H7 (cell line): ENCODE data around the gene GDAP1L1. TPM values are rescaled to one million over a fixed set of nuclear protein-coding genes. Genes with fewer than 3 reads are reported as not detected.

Source experiments
- DNase-seq: peaks from one replicate; pipeline ENCODE4 v3.0.0; 2012
- H3K27me3 ChIP-seq: 2 replicates; pipeline ENCODE4 v1.6.0; 2011; ENCODE audit warnings: mild to moderate bottlenecking, low read length; ENCODE audit not compliant: control insufficient read depth, insufficient read depth
- H3K36me3 ChIP-seq: replicated peaks from 2 replicates; pipeline ENCODE4 v1.5.1; 2011; ENCODE audit warnings: low read length; ENCODE audit not compliant: control insufficient read depth, insufficient read depth
- H3K4me3 ChIP-seq: 2 replicates; pipeline ENCODE4 v1.5.1; 2011; ENCODE audit warnings: low read depth, mild to moderate bottlenecking, control low read depth, low read length, moderate library complexity; ENCODE audit not compliant: insufficient read depth
- total RNA-seq: library from RNA; depleted of rRNA; stranded (reverse); fragments of >200 nt; shearing (Covaris generic); gene quantifications from 2 replicates; pipeline ENCODE4 v1.2.3, GENCODE V29; 2014; rRNA removed

The GDAP1L1 gene
- 6.1 and 6.8 TPM in 2 replicates for total RNA-seq

DNA sequence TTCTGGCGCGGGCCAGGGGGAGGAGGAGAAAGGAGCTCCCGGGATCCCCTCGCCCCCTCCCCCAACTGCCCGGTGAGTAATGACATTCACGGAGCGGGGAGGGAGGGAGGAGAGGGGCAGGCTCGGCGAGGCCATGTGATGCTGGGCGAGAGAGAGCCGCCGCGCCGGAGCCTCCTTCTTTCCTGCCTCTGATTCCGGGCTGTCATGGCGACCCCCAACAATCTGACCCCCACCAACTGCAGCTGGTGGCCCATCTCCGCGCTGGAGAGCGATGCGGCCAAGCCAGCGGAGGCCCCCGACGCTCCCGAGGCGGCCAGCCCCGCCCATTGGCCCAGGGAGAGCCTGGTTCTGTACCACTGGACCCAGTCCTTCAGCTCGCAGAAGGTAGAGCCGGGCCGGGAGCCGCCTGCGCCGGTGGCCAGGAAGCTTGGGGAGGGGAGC, at the start of gene GDAP1L1:
TSS of gene GDAP1L1 (plus strand) at position 178 of the 441 bp plus-strand sequence. CDS start at position 205, 27 bp downstream.
- Histone ChIP-seq H3K27me3 (peaks cover 13% of the 10 kb centered on the region), H3K4me3 (peak within 1 kb of the TSS; percentile 63), H3K36me3 (no peaks in the 10 kb centered on the region)
- peak; percentile 95 for DNase-seq

GRCh38 chr20:44198872-44199271, 48.2 kb upstream of the GDAP1L1 start:
- no peak overlapping the region for H3K4me3 ChIP-seq
- DNase-seq = no peak
- H3K27me3 ChIP-seq = no peaks in the 10 kb centered on the region
- H3K36me3 ChIP-seq = peaks cover 25% of the 10 kb centered on the region

GRCh38 chr20:44199877-44200276, 47.2 kb upstream of the GDAP1L1 start:
- Histone ChIP-seq H3K36me3 (peaks cover 25% of the 10 kb centered on the region), H3K27me3 (no peaks in the 10 kb centered on the region), H3K4me3 (no peak overlapping the region)
- DNase-seq = no peak

DNA sequence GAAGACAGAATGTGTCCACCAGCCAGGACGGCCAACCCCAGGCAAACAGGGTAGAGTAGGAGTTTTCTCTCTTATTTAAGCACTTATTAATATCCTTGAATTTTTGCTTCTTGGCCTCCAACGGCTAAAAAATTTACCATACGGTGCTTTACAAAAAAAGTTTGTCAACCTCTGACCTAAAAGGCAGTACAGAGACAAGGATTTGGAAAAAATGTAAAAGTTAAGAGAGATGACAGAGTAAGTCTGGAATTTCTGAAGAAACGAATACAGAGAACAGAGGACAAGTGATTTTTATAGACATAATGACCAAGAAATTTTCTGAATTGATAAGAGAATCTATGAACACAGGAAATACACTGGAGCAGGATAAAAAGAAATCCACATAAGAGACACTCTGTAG, 46.7 kb upstream of the GDAP1L1 start:
- no peak for DNase-seq
- Histone ChIP-seq H3K4me3 (no peak overlapping the region), H3K27me3 (no peaks in the 10 kb centered on the region), H3K36me3 (peaks cover 25% of the 10 kb centered on the region)

DNA sequence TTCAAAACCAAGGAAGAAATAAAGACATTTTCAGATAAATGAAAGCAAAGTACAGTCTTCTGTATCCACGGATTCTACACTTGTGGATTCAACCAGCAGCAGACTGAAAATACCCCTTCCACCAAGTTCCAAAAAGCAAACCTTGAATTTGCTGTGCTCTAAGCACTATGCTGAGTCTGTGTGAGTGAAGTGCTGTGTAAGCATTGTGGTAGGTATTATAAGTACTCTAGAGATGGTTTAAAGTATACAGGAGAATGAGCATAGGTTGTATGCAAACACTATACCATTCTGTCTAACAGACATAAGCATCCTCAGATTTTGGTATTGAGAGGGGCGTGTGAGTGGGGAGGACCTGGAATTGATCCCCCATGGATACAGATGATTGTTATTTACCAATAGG, 46.1 kb upstream of the GDAP1L1 start:
- peaks cover 25% of the 10 kb centered on the region for H3K36me3 ChIP-seq
- DNase-seq = no peak
- no peaks in the 10 kb centered on the region for H3K27me3 ChIP-seq
- no peak overlapping the region for H3K4me3 ChIP-seq

GRCh38 chr20:44203161-44203560, 43.9 kb upstream of the GDAP1L1 start:
- Histone ChIP-seq H3K4me3 (no peak overlapping the region), H3K36me3 (peaks cover 13% of the 10 kb centered on the region), H3K27me3 (no peaks in the 10 kb centered on the region)
- no peak for DNase-seq

DNA sequence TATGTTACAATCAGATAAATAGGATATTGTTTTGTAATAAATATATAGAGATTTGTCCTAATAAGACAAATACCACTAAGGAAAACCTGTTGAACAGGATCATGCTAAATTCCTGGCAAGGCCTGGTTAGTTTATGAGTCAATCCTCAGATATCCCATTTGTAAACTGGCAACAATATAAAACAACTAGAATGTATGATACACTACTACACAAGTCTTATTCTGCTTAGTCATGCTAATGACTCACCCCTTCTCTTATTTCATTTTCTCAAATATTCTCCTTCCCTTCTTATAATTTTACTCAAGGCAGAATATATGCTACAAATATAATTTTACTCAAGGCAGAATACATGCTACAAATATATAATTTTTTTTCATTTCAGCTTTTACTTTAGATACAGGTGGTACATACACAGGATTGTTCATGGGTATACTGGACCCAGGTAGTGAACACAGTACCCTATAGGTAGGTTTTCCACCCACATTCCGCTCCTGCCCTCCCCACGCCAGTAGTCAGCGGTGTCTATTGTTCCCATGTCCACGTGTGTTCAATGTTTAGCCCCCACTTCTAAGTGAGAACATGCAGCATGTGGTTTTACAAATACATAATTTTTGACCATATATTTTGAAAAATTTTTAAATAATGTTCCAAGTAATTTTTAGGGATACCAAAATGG, 42.8 kb upstream of the GDAP1L1 start:
- Histone ChIP-seq H3K27me3 (no peaks in the 10 kb centered on the region), H3K4me3 (no peak overlapping the region), H3K36me3 (peaks cover 9% of the 10 kb centered on the region)
- no peak for DNase-seq

GRCh38 chr20:44204832-44205215, 42.3 kb upstream of the GDAP1L1 start:
- no peak for DNase-seq
- Histone ChIP-seq H3K36me3 (peaks cover 6% of the 10 kb centered on the region), H3K27me3 (no peaks in the 10 kb centered on the region), H3K4me3 (no peak overlapping the region)

DNA sequence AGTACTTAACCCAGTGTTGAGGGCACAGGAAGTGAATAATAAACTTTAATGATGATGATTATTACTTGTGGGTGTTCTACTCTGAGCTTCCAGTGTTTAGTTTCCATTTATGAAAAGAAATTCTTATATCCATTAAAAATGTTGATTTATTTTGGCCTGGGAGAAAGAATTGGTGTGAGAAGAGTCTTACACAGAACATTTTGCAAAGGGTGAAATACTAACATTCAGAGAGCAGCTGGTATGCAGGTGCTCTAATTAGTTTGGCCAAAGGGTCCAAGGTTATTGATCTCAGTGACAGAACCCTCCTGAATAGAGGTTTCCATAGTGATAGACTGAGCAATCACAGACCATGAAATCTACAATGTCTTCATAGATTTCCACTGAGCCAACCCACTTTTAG, 41.0 kb upstream of the GDAP1L1 start:
- H3K36me3 ChIP-seq = peaks cover 3% of the 10 kb centered on the region
- no peak overlapping the region for H3K4me3 ChIP-seq
- H3K27me3 ChIP-seq = no peaks in the 10 kb centered on the region
- DNase-seq = no peak

GRCh38 chr20:44207126-44207723, 39.9 kb upstream of the GDAP1L1 start:
- no peak for DNase-seq
- Histone ChIP-seq H3K36me3 (peaks cover 3% of the 10 kb centered on the region), H3K4me3 (no peak overlapping the region), H3K27me3 (no peaks in the 10 kb centered on the region)

- Histone ChIP-seq H3K27me3 (no peaks in the 10 kb centered on the region), H3K36me3 (no peaks in the 10 kb centered on the region; the same call in none of the 2 replicates), H3K4me3 (no peak overlapping the region)
- no peak for DNase-seq
These were observed 38.9 kb upstream of the GDAP1L1 start for GRCh38 chr20:44208165-44208564.

DNA sequence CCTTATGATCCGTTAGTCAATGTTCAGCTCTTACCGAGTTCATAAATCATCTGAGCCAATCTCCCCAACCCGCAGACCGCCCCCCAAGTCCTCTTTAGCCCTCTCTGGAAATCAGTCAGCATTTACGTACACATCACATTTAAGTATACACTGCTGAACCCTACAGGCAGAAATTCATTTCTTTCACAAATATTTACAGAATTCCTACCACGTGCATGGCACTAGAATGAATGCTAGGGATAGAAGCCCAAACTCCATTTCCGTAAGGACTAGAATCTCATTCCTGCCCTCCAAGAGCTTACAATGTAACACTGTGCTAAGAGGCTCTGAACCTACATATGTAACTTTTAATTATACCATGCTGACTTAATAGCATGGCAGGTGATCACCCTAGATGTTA, 38.3 kb upstream of the GDAP1L1 start:
- Histone ChIP-seq H3K27me3 (no peaks in the 10 kb centered on the region), H3K4me3 (no peak overlapping the region), H3K36me3 (no peaks in the 10 kb centered on the region; the same call in none of the 2 replicates)
- no peak for DNase-seq

DNA sequence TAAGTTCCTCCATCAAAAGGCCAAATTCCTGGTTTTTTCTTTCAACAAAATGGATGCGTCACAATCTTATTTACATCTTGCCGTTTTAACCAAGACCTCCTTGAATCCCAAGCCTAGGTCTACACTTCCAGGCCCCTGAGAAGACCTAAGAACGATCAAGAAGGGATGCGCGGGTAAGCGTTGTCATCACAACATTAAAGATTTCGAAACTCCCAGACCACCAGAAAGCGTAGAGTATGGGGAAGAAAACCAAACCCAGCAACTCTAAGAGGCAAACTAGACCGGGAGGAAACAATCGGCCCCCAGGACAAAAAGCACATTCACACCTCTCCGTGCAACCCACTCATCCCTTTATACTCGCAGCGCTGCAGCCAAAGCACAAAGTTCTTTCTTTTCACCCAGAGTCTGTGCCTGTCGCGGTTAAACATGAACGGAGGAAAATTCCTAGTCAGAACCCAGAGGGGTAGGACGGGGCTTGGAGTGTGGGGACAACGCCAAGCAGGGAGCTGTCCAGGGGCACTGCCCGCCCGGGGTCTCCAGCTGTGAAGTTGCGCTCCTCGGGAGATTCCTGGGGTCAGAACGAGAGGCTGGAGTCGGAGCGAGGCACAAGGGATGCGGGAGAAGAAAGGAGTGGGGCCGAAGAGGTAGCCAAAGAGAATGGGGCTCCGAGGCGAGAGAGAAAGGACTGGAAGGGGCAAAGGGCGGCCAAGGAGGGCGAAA, 37.3 kb upstream of the GDAP1L1 start:
- Histone ChIP-seq H3K4me3 (peak overlapping the region; percentile 97), H3K27me3 (no peaks in the 10 kb centered on the region), H3K36me3 (no peaks in the 10 kb centered on the region; the same call in none of the 2 replicates)
- peak; percentile 39 for DNase-seq

- peak within 1 kb of the TSS; percentile 97 for H3K4me3 ChIP-seq
- no peaks in the 10 kb centered on the region; the same call in none of the 2 replicates for H3K36me3 ChIP-seq
- peak; percentile 100 for DNase-seq
- no peaks in the 10 kb centered on the region for H3K27me3 ChIP-seq
These were observed 36.5 kb upstream of the GDAP1L1 start, which contains the start of gene OSER1 for GRCh38 chr20:44210406-44211176. OSER1 (minus strand) TSS chr20:44210771; CDS start chr20:44206957, 3,814 bp downstream.
